Activated T-helper 1 cell treated with anti-CD3 and anti-CD28 coated beads, Interleukin-12 subunit alpha, Interleukin-12 subunit beta, Interleukin-2, Interleukin-4 antibody, amounts not matched to agents 30 ng/mL and 10 ng/mL and 1 ng/mL, durations not matched to agents 14 hours and 24 hours and 36 hours (primary cell): ENCODE measurements around the gene CPZ. TPM values are rescaled to one million over a fixed set of nuclear protein-coding genes. Genes with fewer than 3 reads are reported as not detected.
"Not testable (repeated sequence)": the region's sequence is repeated elsewhere in the genome, so short reads cannot be mapped to it uniquely, and the experiment has no call there.

Experiments
- DNase-seq: peaks from one replicate; pipeline ENCODE4 v3.0.0; 2021; ENCODE audit warnings: low spot score
- H3K27ac Mint-ChIP-seq: one replicate; pipeline ENCODE4 v1.8.0; 2021; ENCODE audit warnings: mild to moderate bottlenecking, mixed read lengths
- H3K27me3 Mint-ChIP-seq: one replicate; pipeline ENCODE4 v1.8.0; 2022; ENCODE audit warnings: mild to moderate bottlenecking, moderate library complexity, mixed read lengths; ENCODE audit not compliant: insufficient read depth
- H3K36me3 Mint-ChIP-seq: one replicate; pipeline ENCODE4 v1.8.0; 2021; ENCODE audit warnings: low read depth, mixed read lengths
- H3K4me1 Mint-ChIP-seq: one replicate; pipeline ENCODE4 v1.8.0; 2021; ENCODE audit warnings: low read depth, mixed read lengths
- H3K4me3 Mint-ChIP-seq: one replicate; pipeline ENCODE4 v1.8.0; 2021; ENCODE audit warnings: mild to moderate bottlenecking, moderate library complexity, mixed read lengths
- H3K9me3 Mint-ChIP-seq: one replicate; pipeline ENCODE4 v1.8.0; 2021; ENCODE audit warnings: mixed read lengths
- intact Hi-C: fragments of 100-400 bp; cut with micrococcal nuclease; formaldehyde crosslinking; loops from one replicate; pipeline ENCODE4 v1.15.1; 2024
- total RNA-seq: library from RNA; stranded (reverse); gene quantifications from 2 replicates; pipeline ENCODE4 v1.2.3, GENCODE V29; 2022

The CPZ gene
- total RNA-seq, 1 donor from 2014 or later, result not detected

- Mint-ChIP-seq H3K27me3 (no peaks in the 10 kb centered on the region), H3K36me3 (no peaks in the 10 kb centered on the region), H3K4me3 (no peak overlapping the region), H3K27ac (no peak overlapping the region), H3K9me3 (no peaks in the 10 kb centered on the region), H3K4me1 (no peaks in the 10 kb centered on the region)
- no peak for DNase-seq
- intact Hi-C loops, result no loop called here
Measured at GRCh38 chr4:8560265-8561047, 32.1 kb upstream of the CPZ start.

DNA sequence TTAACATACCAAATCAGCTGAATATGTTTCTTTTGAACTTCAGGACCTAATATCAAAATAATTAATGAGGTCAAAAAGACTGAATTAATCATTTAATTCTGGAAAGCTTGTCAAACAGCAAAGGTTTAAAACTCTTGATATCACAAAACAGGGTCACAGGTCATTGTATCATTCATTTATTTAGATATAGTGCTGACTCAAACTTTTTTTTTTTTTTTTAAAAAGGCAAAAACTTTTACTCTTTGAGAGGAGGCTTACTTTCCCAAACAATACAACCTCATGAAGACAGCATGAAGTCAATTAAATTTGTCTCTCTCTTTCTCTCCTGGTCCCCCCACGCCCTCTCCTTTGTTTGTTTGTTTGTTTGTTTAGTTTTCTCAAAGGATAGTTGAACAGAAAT lies 28.0 kb upstream of the CPZ start:
- H3K27me3 Mint-ChIP-seq, result no peaks in the 10 kb centered on the region
- H3K4me1 Mint-ChIP-seq, result no peaks in the 10 kb centered on the region

GRCh38 chr4:8568068-8568668 lies 24.4 kb upstream of the CPZ start:
- no peak overlapping the region for H3K27ac Mint-ChIP-seq
- DNase-seq, result no peak
- no peaks in the 10 kb centered on the region for H3K4me1 Mint-ChIP-seq
- no peaks in the 10 kb centered on the region for H3K9me3 Mint-ChIP-seq
- no peaks in the 10 kb centered on the region for H3K27me3 Mint-ChIP-seq
- intact Hi-C loops, result no loop called here
- no peak overlapping the region for H3K4me3 Mint-ChIP-seq
- H3K36me3 Mint-ChIP-seq, result no peaks in the 10 kb centered on the region

More for the DNA sequence above, 28.0 kb upstream of the CPZ start:
- Mint-ChIP-seq H3K4me3 (no peak overlapping the region), H3K9me3 (no peaks in the 10 kb centered on the region), H3K36me3 (no peaks in the 10 kb centered on the region), H3K27ac (no peak overlapping the region)
- intact Hi-C loops, result no loop called here
- no peak for DNase-seq

GRCh38 chr4:8570201-8570600 lies 22.4 kb upstream of the CPZ start:
- no peaks in the 10 kb centered on the region for H3K9me3 Mint-ChIP-seq
- no peaks in the 10 kb centered on the region for H3K4me1 Mint-ChIP-seq
- intact Hi-C loops, result no loop called here
- no peak for DNase-seq
- H3K4me3 Mint-ChIP-seq, result no peak overlapping the region
- no peak overlapping the region for H3K27ac Mint-ChIP-seq
- no peaks in the 10 kb centered on the region for H3K36me3 Mint-ChIP-seq
- no peaks in the 10 kb centered on the region for H3K27me3 Mint-ChIP-seq

DNA sequence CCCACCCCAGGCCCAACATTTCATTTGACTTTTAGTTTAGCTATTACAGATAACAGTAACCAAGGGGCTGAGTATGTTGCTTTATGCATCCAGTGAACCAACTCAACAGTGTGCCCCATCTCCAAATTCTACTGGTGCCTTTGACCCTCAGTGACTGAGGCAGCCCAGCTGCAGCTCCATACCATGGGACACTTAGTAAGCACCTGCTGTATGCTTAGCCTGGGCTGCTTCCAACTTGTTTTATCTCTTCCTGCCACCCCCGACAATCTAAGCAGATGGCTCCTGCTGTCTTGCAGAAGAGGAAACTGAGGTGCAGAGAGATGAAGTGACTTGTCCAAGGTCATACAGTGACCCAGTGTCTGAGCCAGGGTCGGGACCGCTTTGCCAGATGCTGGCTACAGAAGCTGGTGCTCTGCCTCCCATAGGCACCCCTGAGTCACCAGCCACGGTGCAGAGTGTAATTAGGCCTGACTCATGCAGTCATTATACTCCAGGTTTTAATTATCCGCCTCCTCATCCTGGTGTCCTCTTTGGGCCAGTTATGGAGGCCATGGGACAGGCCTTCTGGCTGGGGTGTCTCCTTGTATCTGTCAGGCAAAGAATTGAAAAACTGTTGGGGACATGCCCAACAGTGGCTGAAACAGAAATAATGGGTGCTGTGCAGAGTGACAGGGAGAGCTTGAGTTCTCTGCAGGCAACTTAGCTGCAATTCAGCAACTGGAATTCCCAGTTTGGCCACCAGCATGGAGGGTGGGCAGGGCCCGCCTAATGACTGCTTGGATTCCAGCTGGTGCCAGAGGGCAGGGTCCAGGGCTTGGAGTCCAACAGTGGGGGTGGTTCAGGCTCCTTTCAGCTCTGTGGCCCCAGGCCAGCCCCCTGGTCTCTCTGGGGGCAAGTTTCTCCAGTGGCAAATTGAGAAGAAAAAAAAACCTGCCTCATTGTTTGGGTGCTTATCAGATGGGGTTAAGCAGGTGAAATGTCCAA lies 20.6 kb upstream of the CPZ start:
- Mint-ChIP-seq H3K27ac (no peak overlapping the region), H3K4me1 (no peaks in the 10 kb centered on the region), H3K36me3 (no peaks in the 10 kb centered on the region), H3K4me3 (no peak overlapping the region), H3K27me3 (no peaks in the 10 kb centered on the region), H3K9me3 (no peaks in the 10 kb centered on the region)
- DNase-seq, result no peak
- intact Hi-C loops, result no loop called here

DNA sequence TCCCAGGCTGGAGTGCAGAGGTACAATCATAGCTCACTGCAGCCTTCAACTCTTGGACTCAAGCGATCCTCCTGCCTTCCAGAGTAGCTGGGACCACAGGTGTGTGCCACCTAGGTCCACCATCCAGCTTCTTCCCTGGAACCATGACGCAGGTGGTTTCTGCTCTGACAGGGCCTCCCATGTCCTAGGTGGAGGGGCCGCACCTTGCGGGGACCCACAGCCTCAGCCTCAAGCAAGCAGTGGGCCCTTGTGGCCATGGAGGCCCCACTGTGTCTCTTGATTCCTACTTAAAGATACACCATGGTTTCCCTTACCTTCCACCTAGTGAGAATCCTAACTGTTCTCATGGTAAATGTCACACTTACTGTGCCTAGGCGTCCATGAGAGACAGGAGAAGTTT lies 19.3 kb upstream of the CPZ start:
- no peaks in the 10 kb centered on the region for H3K36me3 Mint-ChIP-seq
- intact Hi-C loops, result no loop called here
- H3K27me3 Mint-ChIP-seq, result no peaks in the 10 kb centered on the region
- H3K4me3 Mint-ChIP-seq, result no peak overlapping the region
- no peak for DNase-seq
- no peaks in the 10 kb centered on the region for H3K4me1 Mint-ChIP-seq
- no peaks in the 10 kb centered on the region for H3K9me3 Mint-ChIP-seq
- H3K27ac Mint-ChIP-seq, result no peak overlapping the region

DNA sequence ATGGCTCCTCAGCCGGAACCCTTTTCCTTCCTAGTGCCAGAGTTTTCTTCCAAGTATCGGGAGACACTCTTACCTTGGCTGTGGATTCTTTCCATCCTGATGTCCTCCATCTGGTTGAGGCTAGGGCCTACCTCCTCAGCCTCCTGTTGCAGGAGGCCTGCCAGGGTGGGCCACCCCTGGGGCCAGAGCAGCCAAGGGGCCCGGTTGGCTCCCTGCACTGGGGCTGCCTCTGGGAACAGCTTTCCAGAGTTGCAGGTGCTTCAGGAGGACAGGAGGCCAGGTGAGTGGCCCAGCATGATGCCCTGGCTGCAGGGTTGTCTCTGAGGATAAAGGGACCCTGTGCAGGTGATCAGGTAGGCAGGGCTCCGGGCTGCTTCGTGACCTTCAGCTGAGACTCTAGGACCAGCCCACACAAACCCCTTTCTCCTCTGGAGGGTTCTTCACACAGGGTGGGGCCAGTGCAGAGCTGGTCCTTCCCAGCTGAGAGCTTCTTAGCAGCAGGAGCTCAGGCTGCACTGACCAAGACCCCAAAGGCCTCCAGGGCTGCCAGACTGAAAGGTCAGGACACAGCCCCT lies 17.7 kb upstream of the CPZ start:
- Mint-ChIP-seq H3K4me1 (no peaks in the 10 kb centered on the region), H3K27me3 (no peaks in the 10 kb centered on the region), H3K27ac (no peak overlapping the region), H3K36me3 (no peaks in the 10 kb centered on the region), H3K9me3 (no peaks in the 10 kb centered on the region), H3K4me3 (no peak overlapping the region)
- no peak for DNase-seq
- intact Hi-C loops, result no loop called here

- Mint-ChIP-seq H3K4me3 (no peak overlapping the region), H3K27ac (no peak overlapping the region), H3K36me3 (no peaks in the 10 kb centered on the region), H3K27me3 (no peaks in the 10 kb centered on the region), H3K9me3 (no peaks in the 10 kb centered on the region), H3K4me1 (no peaks in the 10 kb centered on the region)
- intact Hi-C loops, result no loop called here
- no peak for DNase-seq
Measured at GRCh38 chr4:8575457-8575856, 17.1 kb upstream of the CPZ start.

DNA sequence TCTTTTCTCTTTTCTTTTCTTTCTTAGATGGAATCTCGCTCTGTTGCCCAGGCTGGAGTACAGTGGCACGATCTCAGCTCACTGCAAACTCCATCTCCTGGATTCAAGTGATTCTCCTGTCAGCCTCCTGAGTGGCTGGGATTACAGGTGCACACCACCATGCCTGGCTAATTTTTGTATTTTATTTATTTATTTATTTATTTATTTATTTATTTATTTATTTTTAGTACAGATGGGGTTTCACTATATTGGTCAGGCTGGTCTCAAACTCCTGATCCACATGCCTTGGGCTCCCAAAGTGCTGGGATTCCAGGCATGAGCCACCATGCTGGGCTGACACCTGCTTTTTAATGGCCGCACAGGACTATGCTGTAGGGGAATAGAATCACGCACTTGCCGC lies 16.0 kb upstream of the CPZ start:
- not testable (repeated sequence) for H3K4me3 Mint-ChIP-seq

GRCh38 chr4:8577046-8577445 lies 15.5 kb upstream of the CPZ start:
- intact Hi-C loops, result no loop called here
- Mint-ChIP-seq H3K9me3 (no peaks in the 10 kb centered on the region), H3K4me1 (no peaks in the 10 kb centered on the region), H3K27ac (no peak overlapping the region), H3K36me3 (no peaks in the 10 kb centered on the region), H3K4me3 (no peak overlapping the region), H3K27me3 (no peaks in the 10 kb centered on the region)
- DNase-seq, result no peak

More for the DNA sequence above, 16.0 kb upstream of the CPZ start:
- intact Hi-C loops, H3K9me3 Mint-ChIP-seq, H3K27ac Mint-ChIP-seq, DNase-seq, H3K4me1 Mint-ChIP-seq, H3K27me3 Mint-ChIP-seq, H3K36me3 Mint-ChIP-seq: not testable (repeated sequence)

DNA sequence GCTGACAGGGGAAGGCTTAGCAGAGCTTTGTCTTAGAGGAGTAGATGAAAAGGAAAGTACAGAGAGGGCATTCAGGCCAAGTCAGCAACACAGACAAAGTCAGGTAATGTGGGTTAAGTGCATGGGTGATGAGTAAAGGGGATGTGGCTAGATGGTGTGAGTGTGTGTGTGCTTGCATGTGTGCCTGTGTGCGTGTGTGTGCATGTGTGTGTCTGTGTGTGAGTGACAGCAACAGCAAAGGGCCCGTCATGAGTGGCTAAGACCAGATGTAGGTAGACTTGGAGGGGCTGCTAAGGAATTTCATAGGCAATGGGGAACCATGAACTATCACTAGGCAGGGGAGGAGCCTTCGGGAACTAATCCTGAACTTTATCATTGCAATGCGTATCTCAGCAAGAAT lies 14.6 kb upstream of the CPZ start:
- Mint-ChIP-seq H3K27ac (no peak overlapping the region), H3K4me1 (no peaks in the 10 kb centered on the region), H3K36me3 (no peaks in the 10 kb centered on the region), H3K4me3 (no peak overlapping the region), H3K9me3 (no peaks in the 10 kb centered on the region), H3K27me3 (no peaks in the 10 kb centered on the region)
- intact Hi-C loops, result no loop called here
- no peak for DNase-seq

DNA sequence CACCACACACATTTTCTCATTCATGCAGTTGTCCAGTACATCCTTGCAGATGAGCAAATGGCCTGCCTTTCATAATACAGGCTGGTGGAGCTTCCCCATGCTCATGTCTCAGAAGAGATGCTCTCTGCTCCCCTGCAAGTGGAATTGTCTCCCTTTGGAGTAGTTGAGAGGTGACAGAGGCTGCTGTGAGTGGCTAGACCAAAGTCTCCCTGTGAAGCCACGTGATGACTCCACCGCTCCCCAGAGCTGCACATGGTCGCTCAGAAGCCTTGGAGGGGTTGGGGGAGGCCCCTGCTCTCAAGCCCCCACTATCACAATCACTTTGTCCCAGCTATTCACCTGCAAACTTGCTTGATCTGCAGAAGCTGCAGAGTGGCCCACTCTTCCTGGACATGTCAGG lies 13.8 kb upstream of the CPZ start:
- H3K36me3 Mint-ChIP-seq, result no peaks in the 10 kb centered on the region
- H3K4me1 Mint-ChIP-seq, result no peaks in the 10 kb centered on the region
- H3K9me3 Mint-ChIP-seq, result no peaks in the 10 kb centered on the region
- H3K27ac Mint-ChIP-seq, result no peak overlapping the region
- intact Hi-C loops, result no loop called here
- no peaks in the 10 kb centered on the region for H3K27me3 Mint-ChIP-seq
- H3K4me3 Mint-ChIP-seq, result no peak overlapping the region
- no peak for DNase-seq
